Effector memory CD4-positive, alpha-beta T cell (primary cell): Measurements from ENCODE around the gene PIP5K1B.
A peak's percentile ranks its signal among the peaks of the same experiment; 100 is the strongest.

Source experiments
- DNase-seq, 3 donors: peaks; one replicate each; pipeline ENCODE4 v3.0.0-alpha.2; 2020
- H3K27ac ChIP-seq: 2 replicates; pipeline ENCODE4 v1.7.0; 2013; ENCODE audit warnings: mild to moderate bottlenecking, low read length, moderate library complexity; ENCODE audit not compliant: insufficient read depth, poor library complexity, severe bottlenecking
- H3K27me3 ChIP-seq: replicated peaks from 2 replicates; pipeline ENCODE4 v1.7.0; 2013; ENCODE audit warnings: mild to moderate bottlenecking, low read length; ENCODE audit not compliant: insufficient read depth, control insufficient read depth, poor library complexity, severe bottlenecking
- H3K36me3 ChIP-seq: 2 replicates; pipeline ENCODE4 v1.7.0; 2013; ENCODE audit warnings: mild to moderate bottlenecking, low read length, moderate library complexity; ENCODE audit not compliant: control insufficient read depth, insufficient read depth
- H3K4me1 ChIP-seq: 2 replicates; pipeline ENCODE4 v1.7.0; 2013; ENCODE audit warnings: low read length, mild to moderate bottlenecking; ENCODE audit not compliant: control insufficient read depth, insufficient read depth, poor library complexity, severe bottlenecking
- H3K4me3 ChIP-seq: 2 replicates; pipeline ENCODE4 v1.7.0; 2013; ENCODE audit warnings: low read length, low read depth, mild to moderate bottlenecking; ENCODE audit not compliant: insufficient read depth, poor library complexity, severe bottlenecking
- H3K9me3 ChIP-seq: 2 replicates; pipeline ENCODE4 v1.7.0; 2013; ENCODE audit warnings: mild to moderate bottlenecking, low read length, moderate library complexity; ENCODE audit not compliant: control insufficient read depth

Gene PIP5K1B

GRCh38 chr9:68779558-68780379 lies 74.7 kb downstream of the PIP5K1B start:
- Histone ChIP-seq H3K4me3 (peak overlapping the region; percentile 83), H3K27me3 (no peaks in the 10 kb centered on the region), H3K9me3 (no peaks in the 10 kb centered on the region), H3K36me3 (no peaks in the 10 kb centered on the region), H3K4me1 (no peaks in the 10 kb centered on the region), H3K27ac (peak overlapping the region; percentile 91)
- DNase-seq = peak; percentile 87 to 90 (median 87)

- H3K27ac ChIP-seq = peak overlapping the region; percentile 91
- DNase-seq = no peak
- H3K9me3 ChIP-seq = no peaks in the 10 kb centered on the region
- no peaks in the 10 kb centered on the region for H3K36me3 ChIP-seq
- H3K4me1 ChIP-seq = no peaks in the 10 kb centered on the region
- no peaks in the 10 kb centered on the region for H3K27me3 ChIP-seq
- H3K4me3 ChIP-seq = peak overlapping the region; percentile 83
Measured at GRCh38 chr9:68780380-68780712, 75.3 kb downstream of the PIP5K1B start.

- no peak for DNase-seq
- no peaks in the 10 kb centered on the region for H3K27me3 ChIP-seq
- H3K36me3 ChIP-seq = no peaks in the 10 kb centered on the region
- peak overlapping the region; percentile 91 for H3K27ac ChIP-seq
- H3K4me1 ChIP-seq = no peaks in the 10 kb centered on the region
- H3K4me3 ChIP-seq = peak overlapping the region; percentile 83
- H3K9me3 ChIP-seq = no peaks in the 10 kb centered on the region
Measured at GRCh38 chr9:68780720-68781119, 75.7 kb downstream of the PIP5K1B start.

GRCh38 chr9:68781928-68782327 lies 76.9 kb downstream of the PIP5K1B start:
- Histone ChIP-seq H3K36me3 (no peaks in the 10 kb centered on the region), H3K4me1 (no peaks in the 10 kb centered on the region), H3K27ac (no peak overlapping the region), H3K9me3 (no peaks in the 10 kb centered on the region), H3K27me3 (no peaks in the 10 kb centered on the region), H3K4me3 (no peak overlapping the region)
- DNase-seq = no peak

GRCh38 chr9:68782546-68782945 lies 77.5 kb downstream of the PIP5K1B start:
- H3K36me3 ChIP-seq = no peaks in the 10 kb centered on the region
- no peak overlapping the region for H3K4me3 ChIP-seq
- no peak for DNase-seq
- no peaks in the 10 kb centered on the region for H3K9me3 ChIP-seq
- H3K4me1 ChIP-seq = no peaks in the 10 kb centered on the region
- no peak overlapping the region for H3K27ac ChIP-seq
- no peaks in the 10 kb centered on the region for H3K27me3 ChIP-seq

GRCh38 chr9:68785965-68786364 lies 80.9 kb downstream of the PIP5K1B start:
- DNase-seq = no peak

GRCh38 chr9:68791169-68791568 lies 86.1 kb downstream of the PIP5K1B start:
- no peak for DNase-seq
- Histone ChIP-seq H3K27ac (no peak overlapping the region), H3K36me3 (no peaks in the 10 kb centered on the region), H3K4me1 (no peaks in the 10 kb centered on the region), H3K9me3 (no peaks in the 10 kb centered on the region), H3K27me3 (no peaks in the 10 kb centered on the region), H3K4me3 (no peak overlapping the region)

More at GRCh38 chr9:68785965-68786364, 80.9 kb downstream of the PIP5K1B start:
- H3K27me3 ChIP-seq = no peaks in the 10 kb centered on the region
- H3K27ac ChIP-seq = no peak overlapping the region
- H3K36me3 ChIP-seq = no peaks in the 10 kb centered on the region
- H3K9me3 ChIP-seq = no peaks in the 10 kb centered on the region
- no peak overlapping the region for H3K4me3 ChIP-seq
- H3K4me1 ChIP-seq = no peaks in the 10 kb centered on the region

- H3K4me3 ChIP-seq = no peak overlapping the region
- no peaks in the 10 kb centered on the region for H3K4me1 ChIP-seq
- no peaks in the 10 kb centered on the region for H3K9me3 ChIP-seq
- no peak for DNase-seq
- no peaks in the 10 kb centered on the region for H3K27me3 ChIP-seq
- H3K36me3 ChIP-seq = no peaks in the 10 kb centered on the region
- no peak overlapping the region for H3K27ac ChIP-seq
Measured at GRCh38 chr9:68793605-68794343, 88.7 kb downstream of the PIP5K1B start.

- Histone ChIP-seq H3K4me3 (no peak overlapping the region), H3K27ac (no peak overlapping the region), H3K9me3 (no peaks in the 10 kb centered on the region), H3K4me1 (no peaks in the 10 kb centered on the region), H3K27me3 (no peaks in the 10 kb centered on the region), H3K36me3 (no peaks in the 10 kb centered on the region)
- DNase-seq = no peak
Measured at GRCh38 chr9:68794898-68795297, 89.9 kb downstream of the PIP5K1B start.

- Histone ChIP-seq H3K27ac (no peak overlapping the region), H3K27me3 (no peaks in the 10 kb centered on the region), H3K4me3 (no peak overlapping the region), H3K4me1 (no peaks in the 10 kb centered on the region), H3K9me3 (no peaks in the 10 kb centered on the region), H3K36me3 (no peaks in the 10 kb centered on the region)
- no peak for DNase-seq
Measured at GRCh38 chr9:68795411-68795810, 90.4 kb downstream of the PIP5K1B start.
